ENCODE data around the gene AMDHD2.

AMDHD2 gene

GRCh38 chr16:2483939-2484897, 36.0 kb upstream of the AMDHD2 start:
- no peak for DNase-seq

DNA sequence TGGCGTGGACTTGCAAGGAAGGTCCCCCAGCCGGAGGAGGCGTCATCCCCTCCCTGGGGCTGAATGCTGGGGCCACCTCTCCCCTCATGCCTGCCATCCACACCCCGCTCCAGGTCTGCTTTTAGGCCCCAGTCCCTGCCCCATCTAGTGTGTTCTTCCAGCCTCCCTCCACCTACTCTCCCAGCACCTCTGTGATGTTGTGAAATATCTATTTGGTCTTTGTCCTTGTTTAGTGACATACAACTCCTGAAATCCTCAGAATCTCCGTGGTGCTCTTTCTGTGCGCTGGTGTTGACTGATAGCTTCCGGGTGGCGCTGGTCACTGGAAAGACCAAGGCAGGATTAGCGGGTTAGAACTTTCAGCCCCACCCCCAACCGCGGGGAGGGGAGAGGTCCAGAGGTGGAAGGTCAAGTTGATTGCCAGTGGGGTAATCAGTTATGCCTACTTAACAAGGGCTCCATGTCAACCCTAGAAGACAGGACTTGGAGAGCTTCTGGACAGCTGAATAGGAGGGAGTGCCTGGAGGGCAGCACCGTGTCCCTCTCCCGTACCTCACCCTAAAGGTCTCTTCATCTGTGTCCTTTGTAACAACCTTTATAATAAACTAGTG, 35.2 kb upstream of the AMDHD2 start:
- DNase-seq = no peak

DNA sequence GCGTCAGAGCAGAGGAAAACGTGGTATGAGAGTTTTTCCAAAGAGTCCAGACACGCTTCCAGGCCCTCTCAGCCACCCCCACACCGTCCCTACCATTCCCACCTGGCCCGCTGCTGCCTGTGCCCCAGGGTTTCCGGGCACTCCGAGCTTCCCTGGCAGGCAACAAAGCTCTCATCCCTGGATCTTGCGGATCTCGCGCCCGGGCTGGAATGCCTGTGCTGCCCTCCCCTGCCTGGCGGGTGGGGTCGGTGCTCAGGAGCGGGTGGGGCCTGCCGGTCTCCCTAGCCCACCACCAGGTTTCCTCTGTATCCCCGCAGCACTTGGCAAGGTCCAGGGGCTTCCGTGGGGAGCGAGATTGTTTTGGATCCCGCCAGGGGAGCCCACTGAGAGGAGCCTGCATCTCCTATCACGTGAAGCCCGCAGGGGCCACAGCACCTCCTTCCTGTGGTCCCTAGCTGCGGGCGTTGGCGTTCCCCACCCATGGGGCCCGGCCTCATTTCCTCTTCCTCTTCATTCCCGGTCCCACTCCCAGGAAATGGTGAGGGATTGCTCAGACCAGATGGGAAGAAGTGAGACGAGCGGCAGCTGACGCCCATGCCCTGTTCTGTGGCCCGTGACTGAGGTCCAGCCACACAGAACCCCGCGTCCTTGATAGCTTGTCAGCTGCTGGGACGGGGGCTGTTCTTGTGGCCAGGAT, 34.2 kb upstream of the AMDHD2 start:
- DNase-seq = no peak

- peak; percentile 86 to 89 for DNase-seq
Measured at GRCh38 chr16:2486645-2487516, 33.3 kb upstream of the AMDHD2 start.

GRCh38 chr16:2487517-2487842, 32.7 kb upstream of the AMDHD2 start:
- DNase-seq = no peak

- DNase-seq = no peak
Measured at GRCh38 chr16:2487903-2488531, 32.2 kb upstream of the AMDHD2 start.

- no peak for DNase-seq
Measured at GRCh38 chr16:2489581-2489980, 30.6 kb upstream of the AMDHD2 start.

- DNase-seq = no peak
Measured at GRCh38 chr16:2490190-2491105, 29.7 kb upstream of the AMDHD2 start.

GRCh38 chr16:2492292-2492691, 27.9 kb upstream of the AMDHD2 start:
- DNase-seq = no peak

GRCh38 chr16:2493605-2494004, 26.6 kb upstream of the AMDHD2 start:
- DNase-seq = no peak

GRCh38 chr16:2494616-2495015, 25.6 kb upstream of the AMDHD2 start:
- DNase-seq = no peak

DNA sequence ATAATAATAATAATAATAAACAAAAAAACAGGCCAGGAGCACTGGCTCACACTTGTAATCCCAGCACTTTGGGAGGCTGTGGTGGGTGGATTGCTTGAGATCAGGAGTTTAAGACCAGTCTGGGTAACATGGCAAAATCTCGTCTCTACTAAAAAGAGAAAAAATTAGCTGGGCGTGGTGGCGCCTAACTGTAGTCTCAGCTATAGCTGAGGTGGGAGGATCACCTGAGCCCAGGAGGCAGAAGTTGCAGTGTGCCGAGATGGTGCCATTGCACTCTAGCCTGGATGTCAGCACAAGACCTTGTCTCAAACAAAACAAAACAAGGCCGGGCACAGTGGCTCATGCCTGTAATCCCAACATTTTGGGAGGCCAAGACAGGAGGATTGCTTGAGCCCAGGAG, 25.1 kb upstream of the AMDHD2 start:
- DNase-seq = no peak

DNA sequence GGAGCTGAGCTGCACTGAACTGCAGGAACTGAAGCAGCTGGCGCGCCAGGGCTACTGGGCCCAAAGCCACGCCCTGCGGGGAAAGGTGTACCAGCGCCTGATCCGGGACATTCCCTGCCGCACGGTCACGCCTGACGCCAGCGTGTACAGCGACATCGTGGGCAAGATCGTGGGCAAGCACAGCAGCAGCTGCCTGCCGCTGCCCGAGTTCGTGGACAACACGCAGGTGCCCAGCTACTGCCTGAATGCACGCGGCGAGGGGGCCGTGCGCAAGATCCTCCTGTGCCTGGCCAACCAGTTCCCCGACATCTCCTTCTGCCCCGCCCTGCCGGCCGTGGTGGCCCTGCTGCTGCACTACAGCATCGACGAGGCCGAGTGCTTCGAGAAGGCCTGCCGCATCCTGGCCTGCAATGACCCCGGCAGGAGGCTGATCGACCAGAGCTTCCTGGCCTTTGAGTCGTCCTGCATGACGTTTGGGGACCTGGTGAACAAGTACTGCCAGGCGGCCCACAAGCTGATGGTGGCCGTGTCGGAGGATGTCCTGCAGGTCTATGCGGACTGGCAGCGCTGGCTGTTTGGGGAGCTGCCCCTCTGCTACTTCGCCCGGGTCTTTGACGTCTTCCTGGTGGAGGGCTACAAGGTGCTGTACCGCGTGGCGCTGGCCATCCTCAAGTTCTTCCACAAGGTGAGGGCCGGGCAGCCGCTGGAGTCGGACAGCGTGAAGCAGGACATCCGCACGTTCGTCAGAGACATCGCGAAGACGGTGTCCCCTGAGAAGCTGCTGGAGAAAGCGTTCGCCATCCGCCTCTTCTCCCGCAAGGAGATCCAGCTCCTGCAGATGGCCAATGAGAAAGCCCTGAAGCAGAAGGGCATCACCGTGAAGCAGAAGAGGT, 23.7 kb upstream of the AMDHD2 start:
- DNase-seq = no peak

- DNase-seq = no peak
Measured at GRCh38 chr16:2497116-2497630, 23.0 kb upstream of the AMDHD2 start.

DNA sequence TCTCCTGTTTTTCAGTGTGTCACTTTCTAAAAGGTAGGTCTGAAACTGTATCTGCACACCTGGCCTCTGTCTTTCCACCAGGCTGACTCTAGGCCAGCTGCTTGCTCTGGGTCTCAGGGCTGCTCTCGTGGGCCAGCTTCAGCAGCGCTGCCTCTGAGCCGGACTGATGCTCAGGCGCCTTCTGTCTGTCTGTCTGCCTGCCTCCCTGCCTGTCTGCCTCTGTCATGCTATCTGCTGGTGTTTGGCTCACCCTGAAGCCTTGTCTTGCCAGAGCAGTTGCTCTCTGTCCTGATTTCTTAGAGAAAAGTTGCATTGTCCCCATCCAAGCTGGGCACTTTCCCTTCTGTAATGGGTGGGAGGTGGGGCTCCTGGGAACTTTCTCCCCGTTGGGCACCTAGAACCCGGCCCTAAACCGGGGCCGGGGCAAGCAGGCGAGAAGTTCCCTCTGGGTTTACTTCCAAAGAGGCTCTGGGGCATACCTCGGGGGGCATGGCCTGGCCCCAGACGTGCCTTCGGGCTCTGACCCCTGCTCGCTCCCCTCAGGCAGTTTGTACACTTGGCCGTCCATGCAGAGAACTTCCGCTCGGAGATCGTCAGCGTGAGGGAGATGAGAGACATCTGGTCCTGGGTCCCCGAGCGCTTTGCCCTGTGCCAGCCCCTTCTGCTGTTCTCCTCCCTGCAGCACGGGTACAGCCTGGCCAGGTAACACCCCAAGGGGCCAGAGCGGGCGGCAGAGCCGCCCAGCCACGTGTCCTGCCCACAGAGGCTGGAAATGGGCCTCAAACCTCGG, 22.3 kb upstream of the AMDHD2 start:
- no peak for DNase-seq

- DNase-seq = no peak
Measured at GRCh38 chr16:2498531-2499253, 21.5 kb upstream of the AMDHD2 start.

DNA sequence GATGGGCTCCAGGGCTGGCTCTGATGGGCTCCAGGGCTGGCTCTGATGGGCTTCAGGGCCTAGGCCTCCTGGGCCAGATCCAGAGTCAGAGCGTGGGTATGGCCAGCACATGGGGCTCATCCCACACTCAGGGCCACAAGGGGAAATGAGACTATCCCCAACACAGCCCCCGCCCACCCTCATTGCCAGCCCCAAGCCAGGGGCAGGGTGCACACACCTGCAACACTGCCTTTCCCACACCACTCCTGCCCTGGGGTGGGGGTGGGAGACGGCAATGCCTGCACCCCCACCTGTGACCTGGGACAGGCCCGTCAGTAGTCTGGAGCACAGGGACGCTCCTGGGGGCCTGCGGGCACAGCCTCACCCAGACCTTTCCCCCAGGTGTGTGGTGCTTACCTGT, 20.7 kb upstream of the AMDHD2 start:
- no peak for DNase-seq

GRCh38 chr16:2499890-2500429, 20.2 kb upstream of the AMDHD2 start:
- DNase-seq = no peak
